Measurements from ENCODE around the gene THY1.

- no peak for TF ChIP-seq CTCF (IDR thresholded peaks at IDR 0.05; ENCODE audit: low read length)
- no peak for TF ChIP-seq EZH2 (IDR thresholded peaks at IDR 0.05; ENCODE audit: borderline replicate concordance, low read length)
Measured at GRCh38 chr11:119418759-119419158, 4.2 kb downstream of the THY1 start.

Measured in OCI-LY1 (cell line).